K562 (cell line): Measurements from ENCODE around the gene SLC26A1. TPM values are rescaled to one million over a fixed set of nuclear protein-coding genes. Genes with fewer than 3 reads are reported as not detected.

ENCODE experiments used
- ASH1L ChIP-seq: fragments of 450-650 bp; IDR thresholded peaks from 2 replicates; pipeline ENCODE4 v1.6.1; 2018; ENCODE audit warnings: borderline replicate concordance, mild to moderate bottlenecking, low read depth; ENCODE audit not compliant: partially characterized antibody
- ATF1 ChIP-seq, 2 experiments: fragments of 450-650 bp in 1 of 2; IDR thresholded peaks; 2 replicates each; pipeline ENCODE4 v1.6.1; 2016; ENCODE audit warnings: missing compliant biosample characterization in 1 of 2, missing genetic modification characterization in 1 of 2
- BMI1 ChIP-seq: fragments of 150-350 bp; IDR thresholded peaks from 2 replicates; pipeline ENCODE4 v1.6.1; 2014; ENCODE audit warnings: low read length
- CBX3 ChIP-seq, 2 experiments: IDR thresholded peaks; 1 replicate in 1 of 2; 2 replicates in 1 of 2; pipeline ENCODE4 v1.6.1; 2012; ENCODE audit warnings: inconsistent platforms in 2 of 2, low read length in 2 of 2, borderline replicate concordance in 1 of 2, control low read depth in 1 of 2
- CC2D1A ChIP-seq: fragments of 450-650 bp; IDR thresholded peaks from 2 replicates; pipeline ENCODE4 v1.6.1; 2017; ENCODE audit warnings: mild to moderate bottlenecking
- CTBP1 ChIP-seq: fragments of 450-650 bp; IDR thresholded peaks from 2 replicates; pipeline ENCODE4 v1.6.1; 2016; ENCODE audit warnings: borderline replicate concordance
- HDAC1 ChIP-seq, 2 experiments: fragments of 450-650 bp; IDR thresholded peaks; 2 replicates each; pipeline ENCODE4 v1.6.1; 2016 to 2017; ENCODE audit warnings: inconsistent platforms in 1 of 2, mild to moderate bottlenecking in 1 of 2, moderate library complexity in 1 of 2
- KLF6 ChIP-seq: fragments of 250-450 bp; sonication (Bioruptor Pico); IDR thresholded peaks from 2 replicates; pipeline ENCODE4 v1.4.0; 2020; ENCODE audit warnings: mild to moderate bottlenecking, moderate library complexity, borderline replicate concordance
- MCM7 ChIP-seq, 2 experiments: fragments of 450-650 bp; IDR thresholded peaks; 2 replicates each; pipeline ENCODE4 v1.6.1; 2016 to 2018
- YY1 ChIP-seq, 3 experiments: IDR thresholded peaks; 2 replicates each; pipeline ENCODE4 v1.6.1; 2011; ENCODE audit warnings: low read length in 2 of 3, mild to moderate bottlenecking in 2 of 3, moderate library complexity in 2 of 3, borderline replicate concordance in 1 of 3, control low read depth in 1 of 3, low read depth in 1 of 3; ENCODE audit not compliant: insufficient read depth in 3 of 3, insufficient replicate concordance in 2 of 3, control insufficient read depth in 1 of 3, insufficient read length in 1 of 3; ENCODE audit errors: extremely low read depth in 1 of 3
- ZC3H4 ChIP-seq: sonication (generic); formaldehyde crosslinking; IDR thresholded peaks from 2 replicates; pipeline ENCODE4 v1.9.0; 2021; ENCODE audit warnings: missing genetic modification reagents, borderline replicate concordance
- ZNF583 ChIP-seq: fragments of 250-450 bp; sonication (Bioruptor Pico); IDR thresholded peaks from 2 replicates; pipeline ENCODE4 v1.4.0; 2020
- polyA plus RNA-seq, 8 experiments: library from polyadenylated mRNA; depleted of rRNA in 4 of 8; stranded (reverse) in 5 of 8; unstranded in 3 of 8; fragments of >200 nt; fragmentation: Nextera tagmentation in 2 of 8; fragmentation: Illumina TruSeq in 1 of 8; extraction: Ambion mirVana in 2 of 8; extraction: Trizol in 1 of 8; gene quantifications; 2 replicates each; pipeline versions ENCODE4 v1.2.1 to v1.2.3, GENCODE V29; 2011 to 2014; ENCODE audit warnings: inconsistent platforms in 1 of 8, missing spikeins in 1 of 8
- total RNA-seq, 7 experiments: library from RNA; depleted of rRNA in 6 of 7; stranded (reverse); fragments of >200 nt in 6 of 7; fragmentation: Illumina TruSeq in 2 of 7; extraction: Trizol in 2 of 7; gene quantifications; 2 replicates each; pipeline versions ENCODE4 v1.2.1 to v1.2.3, GENCODE V29; 2011 to 2021; ENCODE audit warnings: low replicate concordance in 1 of 7
- TF ChIP-seq, protein P1 (sequence below), 2 experiments: fragments of 150-350 bp in 1 of 2; IDR thresholded peaks; 2 replicates each; pipeline ENCODE4 v1.6.1; 2012 to 2016; ENCODE audit warnings: low read depth in 2 of 2, low read length in 2 of 2, mild to moderate bottlenecking in 1 of 2, moderate library complexity in 1 of 2
- TF ChIP-seq, protein P2 (sequence below): fragments of 450-650 bp; formaldehyde crosslinking; IDR thresholded peaks from 2 replicates; pipeline ENCODE4 v1.4.0; 2020; ENCODE audit warnings: mild to moderate bottlenecking, moderate library complexity
- TF ChIP-seq, protein P3 (sequence below), 2 experiments: fragments of 450-650 bp in 1 of 2; sonication (generic) in 1 of 2; formaldehyde crosslinking; conservative IDR thresholded peaks; 2 replicates each; pipeline versions ENCODE4 v1.4.0 to v1.8.1; 2020 to 2022; ENCODE audit warnings: mild to moderate bottlenecking in 1 of 2, missing genetic modification reagents in 1 of 2
- TF ChIP-seq, protein P4 (sequence below), 3 experiments: fragments of 200-800 bp in 1 of 3; sonication (Bioruptor generic) in 1 of 3; sonication (generic) in 1 of 3; formaldehyde crosslinking in 1 of 3; IDR thresholded peaks; 2 replicates each; pipeline versions ENCODE4 v1.6.1 to v1.8.0; 2016 to 2022; ENCODE audit warnings: mild to moderate bottlenecking in 2 of 3, missing compliant biosample characterization in 2 of 3, missing genetic modification characterization in 2 of 3, missing genetic modification reagents in 1 of 3
- TF ChIP-seq, protein P5 (sequence below): sonication (generic); formaldehyde crosslinking; IDR thresholded peaks from 2 replicates; pipeline ENCODE4 v1.8.1; 2023; ENCODE audit warnings: mild to moderate bottlenecking, missing genetic modification reagents

Gene SLC26A1
- total and polyA plus RNA-seq, 9 of the 15 experiments (the other 6 are each of a cell fraction or from before 2014, with no cell fraction given): 0.11 to 4.2 (median 0.95) TPM

DNA sequence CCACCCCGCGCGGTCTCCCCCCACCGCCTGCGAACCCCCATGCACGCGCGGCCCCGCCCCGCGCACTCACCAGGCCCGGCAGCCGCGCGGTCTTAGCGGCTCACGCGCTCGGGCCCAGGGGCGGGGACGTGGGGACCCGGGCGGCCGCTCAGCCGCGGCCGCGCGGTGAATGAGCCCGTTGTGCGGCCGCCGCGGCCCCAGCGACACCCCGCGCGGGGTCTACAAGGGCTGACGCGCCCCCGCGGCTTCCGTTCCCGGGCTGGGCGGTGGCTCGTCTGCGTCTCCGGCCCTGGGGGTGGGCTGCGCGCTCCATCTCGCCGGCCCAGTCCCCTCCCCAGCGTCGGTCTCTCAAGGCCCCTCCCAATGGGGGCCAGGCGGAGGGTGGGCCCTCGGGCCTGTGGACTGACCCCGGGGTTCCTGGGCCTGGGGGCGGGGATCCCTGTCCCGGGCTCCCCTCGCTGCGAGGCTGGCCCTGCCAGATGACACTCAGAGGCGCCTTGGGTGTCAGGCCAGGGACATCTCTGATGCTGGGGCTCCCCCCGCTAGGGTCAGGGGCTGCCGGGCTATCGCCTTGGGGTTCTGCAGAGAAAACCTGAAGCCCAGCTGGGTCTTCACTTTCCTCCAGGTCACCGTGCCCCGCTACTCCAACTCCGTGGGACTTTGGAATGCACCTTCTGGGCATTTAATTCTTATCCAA is 4.3 kb upstream of the SLC26A1 start (continued):
- TF ChIP-seq, protein P1, sequence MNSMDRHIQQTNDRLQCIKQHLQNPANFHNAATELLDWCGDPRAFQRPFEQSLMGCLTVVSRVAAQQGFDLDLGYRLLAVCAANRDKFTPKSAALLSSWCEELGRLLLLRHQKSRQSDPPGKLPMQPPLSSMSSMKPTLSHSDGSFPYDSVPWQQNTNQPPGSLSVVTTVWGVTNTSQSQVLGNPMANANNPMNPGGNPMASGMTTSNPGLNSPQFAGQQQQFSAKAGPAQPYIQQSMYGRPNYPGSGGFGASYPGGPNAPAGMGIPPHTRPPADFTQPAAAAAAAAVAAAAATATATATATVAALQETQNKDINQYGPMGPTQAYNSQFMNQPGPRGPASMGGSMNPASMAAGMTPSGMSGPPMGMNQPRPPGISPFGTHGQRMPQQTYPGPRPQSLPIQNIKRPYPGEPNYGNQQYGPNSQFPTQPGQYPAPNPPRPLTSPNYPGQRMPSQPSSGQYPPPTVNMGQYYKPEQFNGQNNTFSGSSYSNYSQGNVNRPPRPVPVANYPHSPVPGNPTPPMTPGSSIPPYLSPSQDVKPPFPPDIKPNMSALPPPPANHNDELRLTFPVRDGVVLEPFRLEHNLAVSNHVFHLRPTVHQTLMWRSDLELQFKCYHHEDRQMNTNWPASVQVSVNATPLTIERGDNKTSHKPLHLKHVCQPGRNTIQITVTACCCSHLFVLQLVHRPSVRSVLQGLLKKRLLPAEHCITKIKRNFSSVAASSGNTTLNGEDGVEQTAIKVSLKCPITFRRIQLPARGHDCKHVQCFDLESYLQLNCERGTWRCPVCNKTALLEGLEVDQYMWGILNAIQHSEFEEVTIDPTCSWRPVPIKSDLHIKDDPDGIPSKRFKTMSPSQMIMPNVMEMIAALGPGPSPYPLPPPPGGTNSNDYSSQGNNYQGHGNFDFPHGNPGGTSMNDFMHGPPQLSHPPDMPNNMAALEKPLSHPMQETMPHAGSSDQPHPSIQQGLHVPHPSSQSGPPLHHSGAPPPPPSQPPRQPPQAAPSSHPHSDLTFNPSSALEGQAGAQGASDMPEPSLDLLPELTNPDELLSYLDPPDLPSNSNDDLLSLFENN (IDR thresholded peaks at IDR 0.05; ENCODE audit: low read depth in 2 of 2, low read length in 2 of 2): no peak
- TF ChIP-seq MCM7 (IDR thresholded peaks at IDR 0.05): no peak
- no peak for TF ChIP-seq CBX3 (IDR thresholded peaks at IDR 0.05; ENCODE audit: borderline replicate concordance in 1 of 2, low read length in 2 of 2)
- no peak for TF ChIP-seq BMI1
- TF ChIP-seq ZNF583: no peak
- peak; percentile 77 for TF ChIP-seq CTBP1
- no peak for TF ChIP-seq ATF1 (CRISPR knock-in tag; IDR thresholded peaks at IDR 0.05)
- no peak for TF ChIP-seq ATF1 (tag; IDR thresholded peaks at IDR 0.05)
- TF ChIP-seq, protein P2, sequence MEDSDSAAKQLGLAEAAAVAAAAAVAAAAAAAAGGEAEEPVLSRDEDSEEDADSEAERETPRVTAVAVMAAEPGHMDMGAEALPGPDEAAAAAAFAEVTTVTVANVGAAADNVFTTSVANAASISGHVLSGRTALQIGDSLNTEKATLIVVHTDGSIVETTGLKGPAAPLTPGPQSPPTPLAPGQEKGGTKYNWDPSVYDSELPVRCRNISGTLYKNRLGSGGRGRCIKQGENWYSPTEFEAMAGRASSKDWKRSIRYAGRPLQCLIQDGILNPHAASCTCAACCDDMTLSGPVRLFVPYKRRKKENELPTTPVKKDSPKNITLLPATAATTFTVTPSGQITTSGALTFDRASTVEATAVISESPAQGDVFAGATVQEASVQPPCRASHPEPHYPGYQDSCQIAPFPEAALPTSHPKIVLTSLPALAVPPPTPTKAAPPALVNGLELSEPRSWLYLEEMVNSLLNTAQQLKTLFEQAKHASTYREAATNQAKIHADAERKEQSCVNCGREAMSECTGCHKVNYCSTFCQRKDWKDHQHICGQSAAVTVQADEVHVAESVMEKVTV (CRISPR knock-in tag): no peak
- TF ChIP-seq, protein P3, sequence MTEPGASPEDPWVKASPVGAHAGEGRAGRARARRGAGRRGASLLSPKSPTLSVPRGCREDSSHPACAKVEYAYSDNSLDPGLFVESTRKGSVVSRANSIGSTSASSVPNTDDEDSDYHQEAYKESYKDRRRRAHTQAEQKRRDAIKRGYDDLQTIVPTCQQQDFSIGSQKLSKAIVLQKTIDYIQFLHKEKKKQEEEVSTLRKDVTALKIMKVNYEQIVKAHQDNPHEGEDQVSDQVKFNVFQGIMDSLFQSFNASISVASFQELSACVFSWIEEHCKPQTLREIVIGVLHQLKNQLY (CRISPR knock-in tag; conservative IDR thresholded peaks at IDR 0.05): no peak
- TF ChIP-seq YY1 (IDR thresholded peaks at IDR 0.05; ENCODE audit: borderline replicate concordance in 1 of 3, control insufficient read depth in 1 of 3, extremely low read depth in 1 of 3, insufficient read depth in 3 of 3, insufficient read length in 1 of 3, insufficient replicate concordance in 2 of 3, low read depth in 1 of 3, low read length in 2 of 3): peak in 1 of 3 experiments; percentile 29
- TF ChIP-seq, protein P4, sequence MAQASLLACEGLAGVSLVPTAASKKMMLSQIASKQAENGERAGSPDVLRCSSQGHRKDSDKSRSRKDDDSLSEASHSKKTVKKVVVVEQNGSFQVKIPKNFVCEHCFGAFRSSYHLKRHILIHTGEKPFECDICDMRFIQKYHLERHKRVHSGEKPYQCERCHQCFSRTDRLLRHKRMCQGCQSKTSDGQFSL (CRISPR knock-in tag; IDR thresholded peaks at IDR 0.05): no peak; the same call in 1 of the 2 replicates
- TF ChIP-seq, protein P4 (tag; IDR thresholded peaks at IDR 0.05): peak in 1 of 2 experiments; percentile 62; a peak in 2 of 4 replicates
- no peak for TF ChIP-seq ASH1L
- no peak for TF ChIP-seq KLF6
- no peak for TF ChIP-seq CC2D1A
- TF ChIP-seq, protein P5, sequence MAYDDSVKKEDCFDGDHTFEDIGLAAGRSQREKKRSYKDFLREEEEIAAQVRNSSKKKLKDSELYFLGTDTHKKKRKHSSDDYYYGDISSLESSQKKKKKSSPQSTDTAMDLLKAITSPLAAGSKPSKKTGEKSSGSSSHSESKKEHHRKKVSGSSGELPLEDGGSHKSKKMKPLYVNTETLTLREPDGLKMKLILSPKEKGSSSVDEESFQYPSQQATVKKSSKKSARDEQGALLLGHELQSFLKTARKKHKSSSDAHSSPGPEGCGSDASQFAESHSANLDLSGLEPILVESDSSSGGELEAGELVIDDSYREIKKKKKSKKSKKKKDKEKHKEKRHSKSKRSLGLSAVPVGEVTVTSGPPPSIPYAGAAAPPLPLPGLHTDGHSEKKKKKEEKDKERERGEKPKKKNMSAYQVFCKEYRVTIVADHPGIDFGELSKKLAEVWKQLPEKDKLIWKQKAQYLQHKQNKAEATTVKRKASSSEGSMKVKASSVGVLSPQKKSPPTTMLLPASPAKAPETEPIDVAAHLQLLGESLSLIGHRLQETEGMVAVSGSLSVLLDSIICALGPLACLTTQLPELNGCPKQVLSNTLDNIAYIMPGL: no peak
- no peak for TF ChIP-seq HDAC1 (IDR thresholded peaks at IDR 0.05)
- TF ChIP-seq ZC3H4 (CRISPR knock-in tag): no peak
